Prostate gland (tissue), 2 donors: ENCODE data around the gene SEPSECS. TPM values are rescaled to one million over a fixed set of nuclear protein-coding genes. Genes with fewer than 3 reads are reported as not detected.

ENCODE experiments used
- DNase-seq: peaks from one replicate; pipeline ENCODE4 v3.0.0-alpha.2; 2019; ENCODE audit warnings: low spot score
- H3K27ac ChIP-seq, 2 donors: fragments of 200-600 bp; sonication (generic); 2 replicates each; pipeline ENCODE4 v1.5.1; 2017 to 2019
- H3K27me3 ChIP-seq: fragments of 200-600 bp; sonication (generic); replicated peaks from 2 replicates; pipeline ENCODE4 v1.5.1; 2019; ENCODE audit not compliant: insufficient read depth
- H3K36me3 ChIP-seq, 2 donors: fragments of 200-600 bp; sonication (generic); 1 replicate in 1 of 2; 2 replicates in 1 of 2; pipeline versions ENCODE4 v1.5.1 to v1.8.1; 2017 to 2019
- H3K4me1 ChIP-seq: fragments of 200-600 bp; sonication (generic); replicated peaks from 2 replicates; pipeline ENCODE4 v1.5.1; 2019
- H3K4me3 ChIP-seq, 2 donors: fragments of 200-600 bp; sonication (generic); 2 replicates each; pipeline ENCODE4 v1.5.1; 2017 to 2019
- H3K9me3 ChIP-seq: fragments of 200-600 bp; sonication (generic); 2 replicates; pipeline ENCODE4 v1.5.1; 2017
- POLR2A ChIP-seq: fragments of 450-650 bp; IDR thresholded peaks from one replicate; pipeline ENCODE4 v1.6.1; 2016; ENCODE audit warnings: antibody characterized with exemption, mild to moderate bottlenecking
- POLR2AphosphoS5 ChIP-seq: sonication (generic); formaldehyde crosslinking; IDR thresholded peaks from one replicate; pipeline ENCODE4 v1.6.1; 2017; ENCODE audit warnings: antibody characterized with exemption
- WGBS: methylation state at CpG from one replicate; pipeline ENCODE4 v1.1.5; 2018; 5-methylcytosine and 5-hydroxymethylcytosine counted together
- intact Hi-C: fragments of 100-400 bp; cut with DNase I; formaldehyde crosslinking; loops from one replicate; pipeline ENCODE4 v1.14.2; 2022
- total RNA-seq, 2 donors: library from RNA; depleted of rRNA; stranded (reverse); fragments of >200 nt; gene quantifications; one replicate each; pipeline ENCODE4 v1.1.0, GENCODE V29; 2016
- TF ChIP-seq, protein P1 (sequence below), 4 experiments: fragments of 200-600 bp in 2 of 4; fragments of 450-650 bp in 2 of 4; sonication (generic) in 2 of 4; IDR thresholded peaks; 1 replicate in 3 of 4; 2 replicates in 1 of 4; pipeline ENCODE4 v1.5.1; 2016 to 2019; ENCODE audit warnings: antibody characterized with exemption in 4 of 4, mild to moderate bottlenecking in 2 of 4, moderate library complexity in 2 of 4

Gene SEPSECS
- total RNA-seq, 2 donors from 2014 or later, result 7.4 to 12.3 TPM

DNA sequence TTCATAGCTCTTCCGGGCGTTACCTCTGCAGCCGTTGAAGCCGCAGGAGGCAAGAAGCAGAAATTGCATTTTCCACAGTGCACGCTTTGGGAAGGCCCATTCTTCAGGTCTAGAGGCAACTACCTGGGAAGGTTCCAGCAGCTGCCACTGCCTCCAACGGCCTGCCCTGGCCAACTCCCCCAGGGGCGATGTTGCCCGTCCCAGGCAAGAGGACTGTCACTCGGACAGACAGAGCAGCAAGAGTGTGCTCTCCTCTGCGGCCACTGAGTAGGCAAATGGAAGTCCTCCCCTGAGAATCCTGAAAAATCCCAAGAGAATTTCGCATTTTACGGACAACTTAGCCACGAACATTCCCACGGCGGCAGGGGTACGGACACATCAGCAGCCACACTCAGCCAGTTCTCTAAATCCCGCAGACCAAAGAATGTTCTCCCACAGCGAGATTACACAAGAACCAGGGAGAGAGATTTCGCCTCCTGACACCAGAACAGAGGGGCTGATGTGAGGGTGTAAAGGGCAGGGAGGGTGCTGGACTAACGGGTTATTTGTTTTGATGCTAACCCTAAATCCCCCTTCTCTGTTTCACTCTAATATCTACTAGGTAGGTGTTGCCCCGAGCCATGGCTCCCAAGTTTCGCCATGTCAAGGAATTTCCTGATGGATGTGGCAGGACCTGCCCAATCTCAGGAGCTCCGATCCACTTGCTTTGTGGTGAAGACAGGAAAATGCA lies 63.8 kb downstream of the SEPSECS start:
- Histone ChIP-seq H3K27me3 (no peaks in the 10 kb centered on the region), H3K27ac (no peak overlapping the region), H3K4me3 (no peak overlapping the region), H3K4me1 (no peaks in the 10 kb centered on the region), H3K36me3 (no peaks in the 10 kb centered on the region), H3K9me3 (no peaks in the 10 kb centered on the region)
- no peak for DNase-seq
- TF ChIP-seq POLR2AphosphoS5 (no peak), POLR2A (no peak)
- TF ChIP-seq, protein P1, sequence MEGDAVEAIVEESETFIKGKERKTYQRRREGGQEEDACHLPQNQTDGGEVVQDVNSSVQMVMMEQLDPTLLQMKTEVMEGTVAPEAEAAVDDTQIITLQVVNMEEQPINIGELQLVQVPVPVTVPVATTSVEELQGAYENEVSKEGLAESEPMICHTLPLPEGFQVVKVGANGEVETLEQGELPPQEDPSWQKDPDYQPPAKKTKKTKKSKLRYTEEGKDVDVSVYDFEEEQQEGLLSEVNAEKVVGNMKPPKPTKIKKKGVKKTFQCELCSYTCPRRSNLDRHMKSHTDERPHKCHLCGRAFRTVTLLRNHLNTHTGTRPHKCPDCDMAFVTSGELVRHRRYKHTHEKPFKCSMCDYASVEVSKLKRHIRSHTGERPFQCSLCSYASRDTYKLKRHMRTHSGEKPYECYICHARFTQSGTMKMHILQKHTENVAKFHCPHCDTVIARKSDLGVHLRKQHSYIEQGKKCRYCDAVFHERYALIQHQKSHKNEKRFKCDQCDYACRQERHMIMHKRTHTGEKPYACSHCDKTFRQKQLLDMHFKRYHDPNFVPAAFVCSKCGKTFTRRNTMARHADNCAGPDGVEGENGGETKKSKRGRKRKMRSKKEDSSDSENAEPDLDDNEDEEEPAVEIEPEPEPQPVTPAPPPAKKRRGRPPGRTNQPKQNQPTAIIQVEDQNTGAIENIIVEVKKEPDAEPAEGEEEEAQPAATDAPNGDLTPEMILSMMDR (IDR thresholded peaks at IDR 0.05), result no peak
- intact Hi-C loops, result no loop called here
- 96% methylated on average over 23 of the region's 23 CpGs for WGBS

DNA sequence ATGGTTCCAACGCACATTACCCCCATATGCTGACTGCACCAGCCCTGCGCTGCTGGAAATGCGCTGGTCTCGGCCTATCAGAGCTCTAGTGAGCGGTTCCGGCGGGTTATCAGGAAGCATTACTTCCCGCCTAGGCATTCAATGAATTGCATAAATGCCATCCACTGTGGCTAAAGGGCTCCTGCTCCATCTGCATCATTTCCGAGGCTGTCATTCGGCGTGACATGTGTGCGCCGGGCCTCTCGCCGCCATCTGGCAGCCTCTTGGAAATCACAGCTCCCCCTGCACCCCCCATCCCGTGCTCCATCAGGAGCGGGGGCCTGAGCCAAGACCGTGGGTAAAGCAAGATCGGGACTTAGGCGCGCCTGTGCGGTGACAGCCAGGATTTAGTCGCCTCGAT lies 64.4 kb downstream of the SEPSECS start:
- no peak for DNase-seq
- no peaks in the 10 kb centered on the region for H3K9me3 ChIP-seq
- no peak overlapping the region for H3K27ac ChIP-seq
- 96% methylated on average over 24 of the region's 24 CpGs for WGBS
- intact Hi-C loops, result no loop called here
- TF ChIP-seq POLR2AphosphoS5, result no peak
- TF ChIP-seq, protein P1 (IDR thresholded peaks at IDR 0.05), result no peak
- no peak for TF ChIP-seq POLR2A
- no peaks in the 10 kb centered on the region for H3K4me1 ChIP-seq
- no peak overlapping the region for H3K4me3 ChIP-seq
- H3K36me3 ChIP-seq, result no peaks in the 10 kb centered on the region
- no peaks in the 10 kb centered on the region for H3K27me3 ChIP-seq

DNA sequence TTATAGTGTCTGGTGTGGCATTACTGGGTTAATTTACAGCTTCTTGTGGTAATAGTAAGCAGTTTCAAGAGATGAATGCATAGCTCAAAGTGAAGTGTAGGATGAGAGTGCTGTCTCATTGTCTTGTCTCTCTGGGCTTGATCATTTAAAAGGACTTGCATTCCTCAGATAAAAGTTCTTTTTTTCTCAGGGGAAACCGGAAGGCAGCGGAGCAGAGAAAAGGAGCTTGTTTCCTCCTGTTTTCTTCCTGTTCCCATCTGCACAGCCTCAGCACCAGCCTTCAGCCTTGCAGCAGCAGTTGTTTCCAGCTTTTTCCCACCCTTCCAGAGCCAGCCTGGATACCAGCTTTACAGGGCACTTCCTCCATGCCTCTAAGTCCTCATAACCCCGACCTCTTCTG lies 68.1 kb downstream of the SEPSECS start:
- WGBS, result 57% methylated on average over 3 of the region's 3 CpGs
- Histone ChIP-seq H3K27me3 (no peaks in the 10 kb centered on the region), H3K27ac (no peak overlapping the region), H3K4me3 (no peak overlapping the region), H3K36me3 (no peaks in the 10 kb centered on the region), H3K4me1 (no peaks in the 10 kb centered on the region), H3K9me3 (no peaks in the 10 kb centered on the region)
- no peak for DNase-seq
- intact Hi-C loops, result no loop called here
- TF ChIP-seq, protein P1 (IDR thresholded peaks at IDR 0.05), result no peak
- no peak for TF ChIP-seq POLR2A

DNA sequence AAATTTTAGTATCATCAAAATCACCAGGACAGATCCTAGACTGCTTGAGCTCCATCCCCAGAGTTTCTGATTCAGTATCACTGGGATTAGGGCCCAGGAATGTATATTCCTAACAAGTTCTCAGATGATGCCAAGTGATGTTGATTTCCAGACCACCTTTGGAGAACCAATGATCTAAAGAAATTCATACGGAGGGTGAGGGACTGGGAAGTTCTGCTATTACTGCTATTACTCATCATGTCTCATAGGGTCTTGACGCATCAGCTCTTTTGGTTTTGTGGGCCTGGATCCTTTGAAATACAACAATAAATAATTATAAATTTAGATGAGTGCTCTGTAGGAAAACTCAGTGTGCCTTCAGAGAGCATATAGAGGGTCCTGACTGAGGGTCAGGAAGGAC lies 69.7 kb downstream of the SEPSECS start:
- no peaks in the 10 kb centered on the region for H3K9me3 ChIP-seq
- intact Hi-C loops, result no loop called here
- no peak overlapping the region for H3K27ac ChIP-seq
- no peak for DNase-seq
- no peaks in the 10 kb centered on the region for H3K27me3 ChIP-seq
- WGBS, result 85% methylated on average over 2 of the region's 2 CpGs
- H3K36me3 ChIP-seq, result no peaks in the 10 kb centered on the region
- H3K4me1 ChIP-seq, result no peaks in the 10 kb centered on the region
- TF ChIP-seq POLR2A (no peak), POLR2AphosphoS5 (no peak)
- TF ChIP-seq, protein P1 (IDR thresholded peaks at IDR 0.05), result no peak
- H3K4me3 ChIP-seq, result no peak overlapping the region

DNA sequence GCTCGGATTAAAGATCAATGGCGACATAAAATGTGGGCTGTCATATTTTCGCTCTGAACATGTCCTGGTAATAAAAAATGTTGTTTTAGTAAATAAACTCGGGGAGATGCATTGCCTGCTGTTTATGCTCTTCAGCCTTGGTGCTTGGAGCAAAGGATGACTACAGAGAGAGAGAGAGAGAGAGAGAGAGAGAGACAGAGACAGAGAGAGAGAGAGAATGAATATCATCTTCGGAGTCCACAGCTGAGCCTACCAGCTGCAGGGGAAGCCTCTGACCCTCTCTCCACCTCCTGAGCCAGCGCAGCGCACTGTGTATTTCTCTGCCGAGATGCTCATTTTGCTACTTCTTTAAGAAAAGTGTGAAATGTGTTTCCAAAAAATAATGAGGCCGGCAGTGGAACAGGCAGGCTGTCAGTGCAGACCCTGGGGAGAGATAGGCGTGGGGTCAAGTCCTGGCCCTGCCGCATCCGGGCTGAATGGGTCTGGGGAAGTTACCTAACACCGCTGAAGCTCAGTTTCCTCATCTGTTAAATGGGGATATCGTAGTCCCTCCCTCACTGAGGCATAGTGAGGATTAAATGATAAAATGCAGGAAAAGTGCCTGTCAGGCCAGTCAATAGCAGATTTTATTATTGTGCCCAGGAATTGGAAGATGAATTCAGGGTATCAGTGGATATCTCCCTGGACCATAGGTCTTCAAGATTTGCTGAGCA lies 71.0 kb downstream of the SEPSECS start:
- Histone ChIP-seq H3K27ac (no peak overlapping the region), H3K27me3 (no peaks in the 10 kb centered on the region), H3K9me3 (no peaks in the 10 kb centered on the region), H3K36me3 (no peaks in the 10 kb centered on the region), H3K4me3 (no peak overlapping the region), H3K4me1 (no peaks in the 10 kb centered on the region)
- WGBS, result 71% methylated on average over 14 of the region's 14 CpGs
- intact Hi-C loops, result no loop called here
- TF ChIP-seq POLR2A, result no peak
- TF ChIP-seq, protein P1 (IDR thresholded peaks at IDR 0.05), result no peak
- TF ChIP-seq POLR2AphosphoS5, result no peak
- no peak for DNase-seq
